Measurements from ENCODE around the gene ST3GAL2. TPM values are rescaled to one million over a fixed set of nuclear protein-coding genes. Genes with fewer than 3 reads are reported as not detected.

Gene ST3GAL2
- total and polyA plus RNA-seq, 2 of the 4 experiments (the other 2 are of a cell fraction) = 17.4 to 17.7 TPM

GRCh38 chr16:70407811-70408274 is 31.1 kb downstream of the ST3GAL2 start:
- Histone ChIP-seq H3K4ac (ENCODE audit: low read depth, low read length) (peak overlapping the region; percentile 9; the same call in 1 of the 2 replicates), H3K79me1 (ENCODE audit: low read depth in 1 of 2, low read length in 2 of 2) (peaks cover 23 to 71% of the 10 kb centered on the region in 2 experiments), H2AK5ac (ENCODE audit: low read depth, low read length) (no peak overlapping the region), H3K56ac (ENCODE audit: extremely low read depth, insufficient read depth, low read length) (no peak overlapping the region), H3K27ac (ENCODE audit: insufficient read depth, low read length) (no peak overlapping the region), H4K91ac (ENCODE audit: insufficient read depth, low read depth, low read length) (no peak overlapping the region), H4K20me1 (ENCODE audit: insufficient read depth, low read length) (peaks cover 12% of the 10 kb centered on the region), H3K27me3 (ENCODE audit: control insufficient read depth, insufficient read depth, low read length) (no peaks in the 10 kb centered on the region), H4K8ac (ENCODE audit: low read depth in 2 of 2, low read length in 2 of 2) (no peak overlapping the region), H2BK20ac (ENCODE audit: low read depth, low read length) (no peak overlapping the region), H3K36me3 (ENCODE audit: control insufficient read depth, insufficient read depth, low read length) (peaks cover 2% of the 10 kb centered on the region), H2BK15ac (ENCODE audit: low read depth, low read length) (no peak overlapping the region), H3K23ac (ENCODE audit: low read depth, low read length) (no peak overlapping the region), H3K4me3 (ENCODE audit: insufficient read depth, low read depth, low read length) (no peak overlapping the region), H2BK120ac (ENCODE audit: low read depth, low read length) (no peak overlapping the region), H3K9ac (ENCODE audit: low read depth, low read length) (no peak overlapping the region), H3K9me3 (ENCODE audit: control insufficient read depth, insufficient read depth, low read length) (no peaks in the 10 kb centered on the region), H2AK9ac (replicated peaks; ENCODE audit: low read depth, low read length, poor library complexity) (no peak overlapping the region), H3K18ac (ENCODE audit: low read depth, low read length) (no peak overlapping the region), H3K9me1 (ENCODE audit: insufficient read depth, low read length) (peaks cover 23% of the 10 kb centered on the region), H4K5ac (ENCODE audit: low read depth, low read length) (no peak overlapping the region), H2BK5ac (ENCODE audit: low read depth, low read length, poor library complexity, severe bottlenecking) (no peak overlapping the region), H3K4me2 (ENCODE audit: low read depth, low read length) (no peak overlapping the region), H3K4me1 (ENCODE audit: control insufficient read depth, insufficient read depth, low read length) (peaks cover 6% of the 10 kb centered on the region), H2AFZ (replicated peaks; ENCODE audit: low read length, poor library complexity) (no peak overlapping the region), H3K14ac (replicated peaks; ENCODE audit: low read depth, low read length) (no peak overlapping the region)
- 84% methylated on average over 3 of the region's 10 CpGs; no CpG with 5 or more reads in 1 of the 2 experiments for WGBS, 2 experiments (ENCODE audit: extremely low coverage in 2 of 2, insufficient read length in 1 of 2)
- DNase-seq (no peak), ATAC-seq (ENCODE audit: low read depth) (no peak)
- intact Hi-C loops (cut with micrococcal nuclease) = no loop called here
- no TSS peak for BruUV-seq (replicated peaks)
- ChIA-PET POLR2A (ENCODE audit: unreplicated experiment) (no interaction called here), CTCF (no interaction called here)
- in situ Hi-C loops (cut with MboI; ENCODE audit: low sequenced_read_pairs) = no loop called here
- TF ChIP-seq RFX5 (IDR thresholded peaks at IDR 0.05; ENCODE audit: low read depth, low read length) (no peak), MAFK (IDR thresholded peaks at IDR 0.05; ENCODE audit: low read depth, low read length) (no peak), NFE2L2 (IDR thresholded peaks at IDR 0.05; ENCODE audit: low read depth, low read length) (no peak), USF2 (IDR thresholded peaks at IDR 0.05; ENCODE audit: low read depth, low read length) (no peak), CTCF (conservative IDR thresholded peaks at IDR 0.05; ENCODE audit: low read depth, low read length) (no peak), RAD21 (IDR thresholded peaks at IDR 0.05; ENCODE audit: low read length) (no peak), FOS (IDR thresholded peaks at IDR 0.05; ENCODE audit: low read depth, low read length) (no peak), CHD1 (IDR thresholded peaks at IDR 0.05; ENCODE audit: low read depth, low read length) (no peak), SMC3 (IDR thresholded peaks at IDR 0.05; ENCODE audit: low read depth, low read length) (no peak), MAZ (IDR thresholded peaks at IDR 0.05; ENCODE audit: borderline replicate concordance, low read depth, low read length) (no peak), CEBPB (IDR thresholded peaks at IDR 0.05; ENCODE audit: low read depth, low read length) (no peak), BHLHE40 (IDR thresholded peaks at IDR 0.05; ENCODE audit: low read depth, low read length) (no peak), MXI1 (IDR thresholded peaks at IDR 0.05; ENCODE audit: borderline replicate concordance, low read depth, low read length) (no peak), POLR2A (IDR thresholded peaks at IDR 0.05; ENCODE audit: low read depth, low read length) (no peak), RCOR1 (IDR thresholded peaks at IDR 0.05; ENCODE audit: insufficient replicate concordance, low read length) (no peak)
- dilution Hi-C loops (cut with HindIII; ENCODE audit: low sequenced_read_pairs, unreplicated experiment) = no loop called here

All from IMR-90 (cell line).